Heart left ventricle (tissue), 13 donors: ENCODE measurements around the gene KCND1.

ENCODE experiments used
- CTCF ChIP-seq, 12 donors: fragments of 200-600 bp; sonication (generic) in 4 of 12; IDR thresholded peaks; one replicate each; pipeline versions ENCODE4 v1.5.0 to v1.8.0; 2018 to 2022; ENCODE audit warnings: antibody characterized with exemption in 12 of 12, mild to moderate bottlenecking in 5 of 12
- POLR2A ChIP-seq, 2 donors: fragments of 450-650 bp; IDR thresholded peaks; one replicate each; pipeline ENCODE4 v1.6.1; 2017; ENCODE audit warnings: antibody characterized with exemption in 2 of 2, mild to moderate bottlenecking in 2 of 2, moderate library complexity in 2 of 2
- donor health status: ischemic (EF 13 %, LVEDD 7.1; RV severe dilation, severe dysfunction).
- donor health status: DM: no; HTN: yes; CAD: no.
- donor health status: DM: no; HTN: no; CAD: no.
- donor health status: ischemic (EF 25% LVEDD 6.9; RV normal size, moderate dysfunction).
- donor health status: ischemic (EF 25% LVEDD 5.7; RV mildly dilated, moderate dysfunction).
- donor health status: ischemic (EF 35%, LVEDD 5.7; RV mildly dilated, moderate dysfunction).
- donor health status: nonischemic (EF 11% LVEDD 7.7; RV severe dilation, severe dysfunction).
- donor health status: DM: yes; HTN: yes; CAD: no.
- donor health status: PGD.
- donor health status: ischemic (EF 29% LVEDD 5.4; RV normal size, mild dysfunction).
- donor health status: nonischemic (EF 23%, LVEDD 6.1; RV moderate dilation, normal function).

- TF ChIP-seq POLR2A (IDR thresholded peaks at IDR 0.05) (no peak), CTCF (IDR thresholded peaks at IDR 0.05) (no peak)
Measured at GRCh38 chrX:48914593-48915493, 56.8 kb downstream of the KCND1 start.
